GM21717 (cell line): ENCODE results near the gene OLIG1.

Source experiments
- ATAC-seq: cut with Tn5 transposase; IDR thresholded peaks from one replicate; pipeline ENCODE4 v1.9.1; 2021; ENCODE audit warnings: mild to moderate bottlenecking, moderate library complexity; ENCODE audit not compliant: unreplicated experiment

Gene OLIG1, protein sequence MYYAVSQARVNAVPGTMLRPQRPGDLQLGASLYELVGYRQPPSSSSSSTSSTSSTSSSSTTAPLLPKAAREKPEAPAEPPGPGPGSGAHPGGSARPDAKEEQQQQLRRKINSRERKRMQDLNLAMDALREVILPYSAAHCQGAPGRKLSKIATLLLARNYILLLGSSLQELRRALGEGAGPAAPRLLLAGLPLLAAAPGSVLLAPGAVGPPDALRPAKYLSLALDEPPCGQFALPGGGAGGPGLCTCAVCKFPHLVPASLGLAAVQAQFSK

DNA sequence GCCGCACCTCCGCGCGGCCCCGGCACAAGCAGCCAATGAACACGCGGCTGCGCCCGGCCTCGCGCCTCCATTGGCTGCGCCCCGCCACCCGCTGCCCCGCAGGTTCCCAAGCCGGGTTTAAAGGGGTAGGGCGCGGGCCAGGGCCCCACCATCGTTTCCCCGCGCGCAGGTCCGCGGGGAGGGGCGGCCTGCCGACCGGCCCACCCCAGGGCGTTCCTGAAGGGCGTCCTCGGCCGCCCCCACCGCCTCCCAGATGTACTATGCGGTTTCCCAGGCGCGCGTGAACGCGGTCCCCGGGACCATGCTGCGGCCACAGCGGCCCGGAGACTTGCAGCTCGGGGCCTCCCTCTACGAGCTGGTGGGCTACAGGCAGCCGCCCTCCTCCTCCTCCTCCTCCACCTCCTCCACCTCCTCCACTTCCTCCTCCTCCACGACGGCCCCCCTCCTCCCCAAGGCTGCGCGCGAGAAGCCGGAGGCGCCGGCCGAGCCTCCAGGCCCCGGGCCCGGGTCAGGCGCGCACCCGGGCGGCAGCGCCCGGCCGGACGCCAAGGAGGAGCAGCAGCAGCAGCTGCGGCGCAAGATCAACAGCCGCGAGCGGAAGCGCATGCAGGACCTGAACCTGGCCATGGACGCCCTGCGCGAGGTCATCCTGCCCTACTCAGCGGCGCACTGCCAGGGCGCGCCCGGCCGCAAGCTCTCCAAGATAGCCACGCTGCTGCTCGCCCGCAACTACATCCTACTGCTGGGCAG is at the start of gene OLIG1:
Gene OLIG1 (plus strand): TSS at position 148 of the 750 bp plus-strand sequence. CDS start 106 bp downstream, at position 254.
- no peak for ATAC-seq

DNA sequence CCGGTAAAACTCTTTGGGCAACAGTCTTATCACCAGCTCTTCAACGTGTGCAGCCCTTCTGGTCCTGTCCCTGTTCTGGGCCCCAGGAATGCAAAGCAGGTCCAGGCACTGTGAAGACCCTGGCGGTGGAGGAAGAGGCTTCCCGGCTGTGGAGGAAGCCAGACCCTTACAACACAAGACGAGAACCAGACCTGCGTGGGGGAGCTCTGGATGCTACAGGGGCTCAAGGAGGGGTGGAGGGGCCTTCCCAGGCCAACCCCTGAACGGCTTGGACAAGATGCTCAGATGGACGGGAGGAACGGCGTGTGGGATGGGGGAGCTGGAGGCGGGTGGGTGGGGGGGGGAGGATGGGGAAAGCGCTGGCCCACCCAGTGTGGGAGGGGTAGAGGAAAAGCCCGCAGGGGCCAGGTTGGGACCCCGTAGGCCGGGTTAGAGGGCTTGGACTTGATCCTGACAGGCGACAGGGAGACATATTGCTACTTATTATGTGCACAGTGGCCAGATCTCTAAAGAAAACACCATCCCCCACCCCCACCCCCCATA is 49.3 kb upstream of the OLIG1 start:
- no peak for ATAC-seq

DNA sequence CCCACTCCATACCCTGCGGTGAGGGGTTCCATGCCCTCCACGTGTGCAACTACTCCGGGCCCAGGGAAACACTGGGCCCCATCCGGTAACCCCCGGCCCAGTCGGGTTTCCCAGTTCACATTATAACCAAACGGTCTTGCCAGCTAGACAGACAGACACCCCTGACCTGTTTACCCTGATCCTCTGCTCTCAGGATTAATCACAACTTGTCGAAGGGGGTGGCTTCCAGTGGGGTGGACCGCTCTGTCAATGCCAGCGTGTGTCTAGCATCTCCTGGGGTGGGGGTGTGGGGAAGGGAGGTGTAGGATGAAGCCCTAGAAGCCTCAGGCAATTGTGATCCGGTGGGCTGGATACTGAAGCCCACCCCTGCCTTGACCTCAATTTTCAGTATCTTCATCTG is 48.8 kb upstream of the OLIG1 start:
- no peak for ATAC-seq

DNA sequence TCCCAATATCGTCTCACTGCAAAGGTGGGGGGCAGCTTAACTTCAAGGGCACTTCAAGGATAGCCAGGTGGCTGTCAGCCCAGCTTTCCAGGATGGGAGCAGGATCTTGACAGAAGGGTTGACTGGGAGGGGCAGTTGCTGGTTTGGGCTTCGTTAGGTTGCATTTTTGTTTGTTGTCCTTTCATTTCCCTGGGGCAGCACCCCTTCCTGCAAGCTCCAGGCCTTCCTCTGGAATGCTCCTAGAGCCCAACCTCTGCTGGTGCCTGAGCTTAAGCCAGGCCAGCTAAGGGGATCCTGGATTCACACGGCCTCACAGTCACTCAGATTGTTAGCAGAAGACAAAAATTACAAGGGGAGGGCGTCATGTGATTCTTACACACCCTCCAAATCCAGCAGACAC is 48.3 kb upstream of the OLIG1 start:
- ATAC-seq = no peak

DNA sequence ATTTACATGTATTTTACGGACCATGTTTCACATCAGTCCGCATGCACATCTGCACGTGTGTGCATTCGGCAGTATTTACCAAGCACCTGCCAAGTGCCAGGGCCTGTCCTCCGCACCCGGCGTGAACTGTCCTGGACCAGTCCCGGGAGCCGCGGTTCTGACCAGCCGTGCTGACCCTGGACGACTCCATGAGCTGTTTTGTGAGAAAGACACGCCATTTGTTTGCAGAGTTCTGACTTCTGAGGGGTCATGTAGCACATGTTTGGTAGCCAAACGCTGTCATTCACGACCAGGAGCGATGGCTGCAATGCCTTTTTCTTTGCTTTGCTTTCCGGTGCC is 47.5 kb upstream of the OLIG1 start:
- ATAC-seq = no peak

DNA sequence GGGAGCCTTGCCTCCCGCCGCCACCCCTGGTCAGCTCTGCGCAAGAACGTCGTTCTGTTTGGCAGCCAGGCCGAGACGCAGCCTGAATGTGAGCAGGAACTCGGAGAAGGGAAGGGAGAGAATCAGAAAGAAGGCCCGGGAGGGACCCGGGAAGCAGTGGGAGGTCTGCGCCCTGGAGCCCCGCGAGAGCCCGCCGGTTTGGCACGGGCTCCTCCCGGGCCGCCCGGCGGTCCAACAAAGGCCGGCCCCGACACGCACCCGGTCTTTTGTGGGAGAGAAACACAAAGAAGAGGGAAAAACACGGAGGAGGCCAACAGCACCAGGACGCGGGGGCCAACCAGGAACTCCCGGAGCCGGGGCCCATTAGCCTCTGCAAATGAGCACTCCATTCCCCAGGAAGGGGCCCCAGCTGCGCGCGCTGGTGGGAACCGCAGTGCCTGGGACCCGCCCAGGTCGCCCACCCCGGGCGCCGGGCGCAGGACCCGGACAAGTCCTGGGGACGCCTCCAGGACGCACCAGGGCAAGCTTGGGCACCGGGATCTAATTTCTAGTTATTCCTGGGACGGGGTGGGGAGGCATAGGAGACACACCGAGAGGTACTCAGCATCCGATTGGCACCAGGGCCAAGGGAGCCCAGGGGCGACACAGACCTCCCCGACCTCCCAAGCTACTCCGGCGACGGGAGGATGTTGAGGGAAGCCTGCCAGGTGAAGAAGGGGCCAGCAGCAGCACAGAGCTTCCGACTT is 46.9 kb upstream of the OLIG1 start:
- ATAC-seq = no peak

DNA sequence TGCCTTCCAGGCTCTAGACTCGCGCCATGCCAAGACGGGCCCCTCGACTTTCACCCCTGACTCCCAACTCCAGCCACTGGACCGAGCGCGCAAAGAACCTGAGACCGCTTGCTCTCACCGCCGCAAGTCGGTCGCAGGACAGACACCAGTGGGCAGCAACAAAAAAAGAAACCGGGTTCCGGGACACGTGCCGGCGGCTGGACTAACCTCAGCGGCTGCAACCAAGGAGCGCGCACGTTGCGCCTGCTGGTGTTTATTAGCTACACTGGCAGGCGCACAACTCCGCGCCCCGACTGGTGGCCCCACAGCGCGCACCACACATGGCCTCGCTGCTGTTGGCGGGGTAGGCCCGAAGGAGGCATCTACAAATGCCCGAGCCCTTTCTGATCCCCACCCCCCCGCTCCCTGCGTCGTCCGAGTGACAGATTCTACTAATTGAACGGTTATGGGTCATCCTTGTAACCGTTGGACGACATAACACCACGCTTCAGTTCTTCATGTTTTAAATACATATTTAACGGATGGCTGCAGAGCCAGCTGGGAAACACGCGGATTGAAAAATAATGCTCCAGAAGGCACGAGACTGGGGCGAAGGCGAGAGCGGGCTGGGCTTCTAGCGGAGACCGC is 46.3 kb upstream of the OLIG1 start:
- ATAC-seq = no peak

DNA sequence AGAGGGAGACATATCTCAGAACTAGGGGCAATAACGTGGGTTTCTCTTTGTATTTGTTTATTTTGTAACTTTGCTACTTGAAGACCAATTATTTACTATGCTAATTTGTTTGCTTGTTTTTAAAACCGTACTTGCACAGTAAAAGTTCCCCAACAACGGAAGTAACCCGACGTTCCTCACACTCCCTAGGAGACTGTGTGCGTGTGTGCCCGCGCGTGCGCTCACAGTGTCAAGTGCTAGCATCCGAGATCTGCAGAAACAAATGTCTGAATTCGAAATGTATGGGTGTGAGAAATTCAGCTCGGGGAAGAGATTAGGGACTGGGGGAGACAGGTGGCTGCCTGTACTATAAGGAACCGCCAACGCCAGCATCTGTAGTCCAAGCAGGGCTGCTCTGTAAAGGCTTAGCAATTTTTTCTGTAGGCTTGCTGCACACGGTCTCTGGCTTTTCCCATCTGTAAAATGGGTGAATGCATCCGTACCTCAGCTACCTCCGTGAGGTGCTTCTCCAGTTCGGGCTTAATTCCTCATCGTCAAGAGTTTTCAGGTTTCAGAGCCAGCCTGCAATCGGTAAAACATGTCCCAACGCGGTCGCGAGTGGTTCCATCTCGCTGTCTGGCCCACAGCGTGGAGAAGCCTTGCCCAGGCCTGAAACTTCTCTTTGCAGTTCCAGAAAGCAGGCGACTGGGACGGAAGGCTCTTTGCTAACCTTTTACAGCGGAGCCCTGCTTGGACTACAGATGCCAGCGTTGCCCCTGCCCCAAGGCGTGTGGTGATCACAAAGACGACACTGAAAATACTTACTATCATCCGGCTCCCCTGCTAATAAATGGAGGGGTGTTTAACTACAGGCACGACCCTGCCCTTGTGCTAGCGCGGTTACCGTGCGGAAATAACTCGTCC is 45.5 kb upstream of the OLIG1 start:
- no peak for ATAC-seq

DNA sequence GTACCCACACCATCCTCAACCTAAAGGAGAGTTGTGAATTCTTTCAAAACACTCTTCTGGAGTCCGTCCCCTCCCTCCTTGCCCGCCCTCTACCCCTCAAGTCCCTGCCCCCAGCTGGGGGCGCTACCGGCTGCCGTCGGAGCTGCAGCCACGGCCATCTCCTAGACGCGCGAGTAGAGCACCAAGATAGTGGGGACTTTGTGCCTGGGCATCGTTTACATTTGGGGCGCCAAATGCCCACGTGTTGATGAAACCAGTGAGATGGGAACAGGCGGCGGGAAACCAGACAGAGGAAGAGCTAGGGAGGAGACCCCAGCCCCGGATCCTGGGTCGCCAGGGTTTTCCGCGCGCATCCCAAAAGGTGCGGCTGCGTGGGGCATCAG is 44.8 kb upstream of the OLIG1 start:
- no peak for ATAC-seq

DNA sequence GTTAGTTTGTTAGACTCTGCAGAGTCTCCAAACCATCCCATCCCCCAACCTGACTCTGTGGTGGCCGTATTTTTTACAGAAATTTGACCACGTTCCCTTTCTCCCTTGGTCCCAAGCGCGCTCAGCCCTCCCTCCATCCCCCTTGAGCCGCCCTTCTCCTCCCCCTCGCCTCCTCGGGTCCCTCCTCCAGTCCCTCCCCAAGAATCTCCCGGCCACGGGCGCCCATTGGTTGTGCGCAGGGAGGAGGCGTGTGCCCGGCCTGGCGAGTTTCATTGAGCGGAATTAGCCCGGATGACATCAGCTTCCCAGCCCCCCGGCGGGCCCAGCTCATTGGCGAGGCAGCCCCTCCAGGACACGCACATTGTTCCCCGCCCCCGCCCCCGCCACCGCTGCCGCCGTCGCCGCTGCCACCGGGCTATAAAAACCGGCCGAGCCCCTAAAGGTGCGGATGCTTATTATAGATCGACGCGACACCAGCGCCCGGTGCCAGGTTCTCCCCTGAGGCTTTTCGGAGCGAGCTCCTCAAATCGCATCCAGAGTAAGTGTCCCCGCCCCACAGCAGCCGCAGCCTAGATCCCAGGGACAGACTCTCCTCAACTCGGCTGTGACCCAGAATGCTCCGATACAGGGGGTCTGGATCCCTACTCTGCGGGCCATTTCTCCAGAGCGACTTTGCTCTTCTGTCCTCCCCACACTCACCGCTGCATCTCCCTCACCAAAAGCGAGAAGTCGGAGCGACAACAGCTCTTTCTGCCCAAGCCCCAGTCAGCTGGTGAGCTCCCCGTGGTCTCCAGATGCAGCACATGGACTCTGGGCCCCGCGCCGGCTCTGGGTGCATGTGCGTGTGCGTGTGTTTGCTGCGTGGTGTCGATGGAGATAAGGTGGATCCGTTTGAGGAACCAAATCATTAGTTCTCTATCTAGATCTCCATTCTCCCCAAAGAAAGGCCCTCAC is 44.2 kb upstream of the OLIG1 start, which contains the start of gene OLIG2:
Gene OLIG2 (plus strand): TSS at position 447 of the 954 bp plus-strand sequence. CDS start 928 bp downstream, outside the sequence.
- ATAC-seq = no peak

DNA sequence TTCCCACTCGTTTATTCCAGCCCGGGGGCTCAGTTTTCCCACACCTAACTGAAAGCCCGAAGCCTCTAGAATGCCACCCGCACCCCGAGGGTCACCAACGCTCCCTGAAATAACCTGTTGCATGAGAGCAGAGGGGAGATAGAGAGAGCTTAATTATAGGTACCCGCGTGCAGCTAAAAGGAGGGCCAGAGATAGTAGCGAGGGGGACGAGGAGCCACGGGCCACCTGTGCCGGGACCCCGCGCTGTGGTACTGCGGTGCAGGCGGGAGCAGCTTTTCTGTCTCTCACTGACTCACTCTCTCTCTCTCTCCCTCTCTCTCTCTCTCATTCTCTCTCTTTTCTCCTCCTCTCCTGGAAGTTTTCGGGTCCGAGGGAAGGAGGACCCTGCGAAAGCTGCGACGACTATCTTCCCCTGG is 43.5 kb upstream of the OLIG1 start:
- no peak for ATAC-seq

DNA sequence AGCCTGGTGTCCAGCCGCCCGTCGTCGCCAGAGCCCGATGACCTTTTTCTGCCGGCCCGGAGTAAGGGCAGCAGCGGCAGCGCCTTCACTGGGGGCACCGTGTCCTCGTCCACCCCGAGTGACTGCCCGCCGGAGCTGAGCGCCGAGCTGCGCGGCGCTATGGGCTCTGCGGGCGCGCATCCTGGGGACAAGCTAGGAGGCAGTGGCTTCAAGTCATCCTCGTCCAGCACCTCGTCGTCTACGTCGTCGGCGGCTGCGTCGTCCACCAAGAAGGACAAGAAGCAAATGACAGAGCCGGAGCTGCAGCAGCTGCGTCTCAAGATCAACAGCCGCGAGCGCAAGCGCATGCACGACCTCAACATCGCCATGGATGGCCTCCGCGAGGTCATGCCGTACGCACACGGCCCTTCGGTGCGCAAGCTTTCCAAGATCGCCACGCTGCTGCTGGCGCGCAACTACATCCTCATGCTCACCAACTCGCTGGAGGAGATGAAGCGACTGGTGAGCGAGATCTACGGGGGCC is 43.0 kb upstream of the OLIG1 start:
- no peak for ATAC-seq

DNA sequence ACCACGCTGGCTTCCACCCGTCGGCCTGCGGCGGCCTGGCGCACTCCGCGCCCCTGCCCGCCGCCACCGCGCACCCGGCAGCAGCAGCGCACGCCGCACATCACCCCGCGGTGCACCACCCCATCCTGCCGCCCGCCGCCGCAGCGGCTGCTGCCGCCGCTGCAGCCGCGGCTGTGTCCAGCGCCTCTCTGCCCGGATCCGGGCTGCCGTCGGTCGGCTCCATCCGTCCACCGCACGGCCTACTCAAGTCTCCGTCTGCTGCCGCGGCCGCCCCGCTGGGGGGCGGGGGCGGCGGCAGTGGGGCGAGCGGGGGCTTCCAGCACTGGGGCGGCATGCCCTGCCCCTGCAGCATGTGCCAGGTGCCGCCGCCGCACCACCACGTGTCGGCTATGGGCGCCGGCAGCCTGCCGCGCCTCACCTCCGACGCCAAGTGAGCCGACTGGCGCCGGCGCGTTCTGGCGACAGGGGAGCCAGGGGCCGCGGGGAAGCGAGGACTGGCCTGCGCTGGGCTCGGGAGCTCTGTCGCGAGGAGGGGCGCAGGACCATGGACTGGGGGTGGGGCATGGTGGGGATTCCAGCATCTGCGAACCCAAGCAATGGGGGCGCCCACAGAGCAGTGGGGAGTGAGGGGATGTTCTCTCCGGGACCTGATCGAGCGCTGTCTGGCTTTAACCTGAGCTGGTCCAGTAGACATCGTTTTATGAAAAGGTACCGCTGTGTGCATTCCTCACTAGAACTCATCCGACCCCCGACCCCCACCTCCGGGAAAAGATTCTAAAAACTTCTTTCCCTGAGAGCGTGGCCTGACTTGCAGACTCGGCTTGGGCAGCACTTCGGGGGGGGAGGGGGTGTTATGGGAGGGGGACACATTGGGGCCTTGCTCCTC is 42.3 kb upstream of the OLIG1 start:
- ATAC-seq = no peak

DNA sequence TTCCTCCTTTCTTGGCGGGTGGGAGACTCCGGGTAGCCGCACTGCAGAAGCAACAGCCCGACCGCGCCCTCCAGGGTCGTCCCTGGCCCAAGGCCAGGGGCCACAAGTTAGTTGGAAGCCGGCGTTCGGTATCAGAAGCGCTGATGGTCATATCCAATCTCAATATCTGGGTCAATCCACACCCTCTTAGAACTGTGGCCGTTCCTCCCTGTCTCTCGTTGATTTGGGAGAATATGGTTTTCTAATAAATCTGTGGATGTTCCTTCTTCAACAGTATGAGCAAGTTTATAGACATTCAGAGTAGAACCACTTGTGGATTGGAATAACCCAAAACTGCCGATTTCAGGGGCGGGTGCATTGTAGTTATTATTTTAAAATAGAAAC is 41.7 kb upstream of the OLIG1 start:
- no peak for ATAC-seq

DNA sequence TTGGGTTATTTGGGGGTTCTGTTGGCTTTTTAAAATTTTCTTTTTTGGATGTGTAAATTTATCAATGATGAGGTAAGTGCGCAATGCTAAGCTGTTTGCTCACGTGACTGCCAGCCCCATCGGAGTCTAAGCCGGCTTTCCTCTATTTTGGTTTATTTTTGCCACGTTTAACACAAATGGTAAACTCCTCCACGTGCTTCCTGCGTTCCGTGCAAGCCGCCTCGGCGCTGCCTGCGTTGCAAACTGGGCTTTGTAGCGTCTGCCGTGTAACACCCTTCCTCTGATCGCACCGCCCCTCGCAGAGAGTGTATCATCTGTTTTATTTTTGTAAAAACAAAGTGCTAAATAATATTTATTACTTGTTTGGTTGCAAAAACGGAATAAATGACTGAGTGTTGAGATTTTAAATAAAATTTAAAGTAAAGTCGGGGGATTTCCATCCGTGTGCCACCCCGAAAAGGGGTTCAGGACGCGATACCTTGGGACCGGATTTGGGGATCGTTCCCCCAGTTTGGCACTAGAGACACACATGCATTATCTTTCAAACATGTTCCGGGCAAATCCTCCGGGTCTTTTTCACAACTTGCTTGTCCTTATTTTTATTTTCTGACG is 41.1 kb upstream of the OLIG1 start:
- ATAC-seq = no peak

DNA sequence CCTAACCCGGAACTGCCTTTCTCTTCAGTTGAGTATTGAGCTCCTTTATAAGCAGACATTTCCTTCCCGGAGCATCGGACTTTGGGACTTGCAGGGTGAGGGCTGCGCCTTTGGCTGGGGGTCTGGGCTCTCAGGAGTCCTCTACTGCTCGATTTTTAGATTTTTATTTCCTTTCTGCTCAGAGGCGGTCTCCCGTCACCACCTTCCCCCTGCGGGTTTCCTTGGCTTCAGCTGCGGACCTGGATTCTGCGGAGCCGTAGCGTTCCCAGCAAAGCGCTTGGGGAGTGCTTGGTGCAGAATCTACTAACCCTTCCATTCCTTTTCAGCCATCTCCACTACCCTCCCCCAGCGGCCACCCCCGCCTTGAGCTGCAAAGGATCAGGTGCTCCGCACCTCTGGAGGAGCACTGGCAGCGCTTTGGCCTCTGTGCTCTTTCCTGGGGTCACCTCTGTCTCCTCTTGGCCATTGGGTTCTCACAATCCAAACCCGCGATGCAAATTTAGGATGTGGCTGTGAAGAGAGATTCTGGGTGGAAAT is 40.5 kb upstream of the OLIG1 start:
- no peak for ATAC-seq

DNA sequence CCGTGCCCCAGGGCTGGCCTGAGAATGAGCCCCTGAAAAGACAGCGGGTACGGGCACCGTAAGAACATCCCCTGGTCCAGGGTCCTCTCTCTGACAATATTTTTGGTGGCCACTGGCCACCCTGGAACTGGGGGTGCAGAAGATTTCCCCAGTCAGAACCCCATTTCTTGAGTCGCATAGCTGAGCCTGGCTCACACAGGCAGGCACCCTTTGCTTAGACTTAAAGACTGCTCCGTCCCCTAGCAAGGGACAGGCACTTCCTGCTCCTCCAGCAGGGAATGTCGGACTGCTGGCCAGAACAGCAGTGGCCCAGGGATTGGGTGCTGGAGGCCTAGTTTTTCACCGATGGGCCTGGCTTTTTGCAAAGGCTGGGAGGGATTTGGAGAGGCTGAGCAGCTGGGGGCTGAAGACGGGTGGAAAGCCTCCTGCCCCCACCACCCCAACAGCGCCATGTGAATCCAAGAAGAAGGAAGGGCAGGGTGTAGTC is 39.9 kb upstream of the OLIG1 start:
- ATAC-seq = no peak
